Gastroesophageal sphincter (tissue), 4 donors: Measurements from ENCODE around the gene SLC25A13. TPM values are rescaled to one million over a fixed set of nuclear protein-coding genes. Genes with fewer than 3 reads are reported as not detected.

Experiments
- ATAC-seq: fragments of 150-250 bp; one replicate; pipeline ENCODE4 v1.9.1; 2016; ENCODE audit warnings: mild to moderate bottlenecking, moderate library complexity
- H3K27ac ChIP-seq, 4 donors: fragments of 200-600 bp; sonication (generic) in 3 of 4; 1 replicate in 3 of 4; 2 replicates in 1 of 4; pipeline ENCODE4 v1.5.1; 2016 to 2019
- H3K27me3 ChIP-seq: fragments of 200-600 bp; sonication (generic); one replicate; pipeline ENCODE4 v1.5.1; 2019
- H3K36me3 ChIP-seq, 2 donors: fragments of 200-600 bp; sonication (generic); one replicate each; pipeline ENCODE4 v1.5.1; 2019; ENCODE audit warnings: control low read depth in 1 of 2
- H3K4me1 ChIP-seq, 3 donors: fragments of 200-600 bp; sonication (generic); 1 replicate in 2 of 3; 2 replicates in 1 of 3; pipeline ENCODE4 v1.5.1; 2016 to 2019; ENCODE audit warnings: control low read depth in 2 of 3
- H3K4me3 ChIP-seq, 2 donors: fragments of 200-600 bp; sonication (generic); one replicate each; pipeline ENCODE4 v1.5.1; 2019; ENCODE audit warnings: mild to moderate bottlenecking in 1 of 2, moderate library complexity in 1 of 2
- H3K9me3 ChIP-seq, 3 donors: fragments of 200-600 bp; sonication (generic); one replicate each; pipeline ENCODE4 v1.5.1; 2017 to 2019; ENCODE audit warnings: control low read depth in 2 of 3
- CTCF ChIP-seq, 4 experiments: fragments of 200-600 bp in 2 of 4; fragments of 450-650 bp in 2 of 4; sonication (generic) in 1 of 4; IDR thresholded peaks; one replicate each; pipeline ENCODE4 v1.5.1; 2017 to 2019; ENCODE audit warnings: antibody characterized with exemption in 4 of 4, mild to moderate bottlenecking in 2 of 4, moderate library complexity in 2 of 4
- EP300 ChIP-seq: sonication (generic); formaldehyde crosslinking; IDR thresholded peaks from one replicate; pipeline ENCODE4 v1.6.1; 2017; ENCODE audit warnings: antibody characterized with exemption, mild to moderate bottlenecking
- POLR2A ChIP-seq, 2 donors: fragments of 450-650 bp; IDR thresholded peaks; one replicate each; pipeline ENCODE4 v1.6.1; 2017; ENCODE audit warnings: antibody characterized with exemption in 2 of 2, mild to moderate bottlenecking in 2 of 2, moderate library complexity in 1 of 2
- POLR2AphosphoS5 ChIP-seq: sonication (generic); formaldehyde crosslinking; IDR thresholded peaks from one replicate; pipeline ENCODE4 v1.6.1; 2017; ENCODE audit warnings: antibody characterized with exemption
- WGBS, 2 donors: methylation state at CpG; one replicate each; pipeline ENCODE4 v1.1.5; 2018; ENCODE audit warnings: low coverage in 1 of 2; 5-methylcytosine and 5-hydroxymethylcytosine counted together
- total RNA-seq, 4 donors: library from RNA; depleted of rRNA; stranded (reverse); fragments of >200 nt; gene quantifications; one replicate each; pipeline ENCODE4 v1.1.0, GENCODE V29; 2016

Gene SLC25A13
- total RNA-seq, 4 donors from 2014 or later: 19.0 to 42.0 (median 28.0) TPM

GRCh38 chr7:96152706-96153105, 169.2 kb downstream of the SLC25A13 start:
- Histone ChIP-seq H3K27ac (no peak overlapping the region), H3K4me1 (no peaks in the 10 kb centered on the region), H3K9me3 (no peaks in the 10 kb centered on the region), H3K4me3 (no peak overlapping the region), H3K27me3 (no peaks in the 10 kb centered on the region), H3K36me3 (peaks cover 0 to 67% of the 10 kb centered on the region in 2 donors)
- ATAC-seq: no peak
- no peak for TF ChIP-seq CTCF (IDR thresholded peaks at IDR 0.05)
- TF ChIP-seq POLR2AphosphoS5: no peak
- TF ChIP-seq POLR2A (IDR thresholded peaks at IDR 0.05): no peak
- WGBS, 2 donors: 94% methylated on average over 5 of the region's 5 CpGs

- WGBS, 2 donors: 100% methylated on average over 3 of the region's 3 CpGs
- H3K4me3 ChIP-seq: no peak overlapping the region
- no peak overlapping the region for H3K27ac ChIP-seq
- no peaks in the 10 kb centered on the region for H3K9me3 ChIP-seq
- H3K27me3 ChIP-seq: no peaks in the 10 kb centered on the region
- TF ChIP-seq EP300: no peak
- TF ChIP-seq CTCF (IDR thresholded peaks at IDR 0.05): no peak
- TF ChIP-seq POLR2A (IDR thresholded peaks at IDR 0.05): no peak
- TF ChIP-seq POLR2AphosphoS5: no peak
- peaks cover 0 to 64% of the 10 kb centered on the region in 2 donors for H3K36me3 ChIP-seq
- ATAC-seq: no peak
- no peaks in the 10 kb centered on the region for H3K4me1 ChIP-seq
These were observed 170.0 kb downstream of the SLC25A13 start for GRCh38 chr7:96151889-96152288.

- 67 to 71% methylated on average over 1 of the region's 1 CpG for WGBS, 2 donors
- no peaks in the 10 kb centered on the region for H3K27me3 ChIP-seq
- H3K27ac ChIP-seq: no peak overlapping the region
- ATAC-seq: no peak
- TF ChIP-seq POLR2A (IDR thresholded peaks at IDR 0.05) (no peak), POLR2AphosphoS5 (no peak), CTCF (IDR thresholded peaks at IDR 0.05) (no peak), EP300 (no peak)
- H3K36me3 ChIP-seq: peaks cover 0 to 67% of the 10 kb centered on the region in 2 donors
- H3K4me1 ChIP-seq: no peaks in the 10 kb centered on the region
- no peak overlapping the region for H3K4me3 ChIP-seq
- no peaks in the 10 kb centered on the region for H3K9me3 ChIP-seq
These were observed 177.7 kb downstream of the SLC25A13 start for GRCh38 chr7:96144260-96144526.

- Histone ChIP-seq H3K36me3 (peaks cover 0 to 62% of the 10 kb centered on the region in 2 donors), H3K9me3 (no peaks in the 10 kb centered on the region), H3K4me3 (no peak overlapping the region), H3K27ac (no peak overlapping the region), H3K27me3 (no peaks in the 10 kb centered on the region), H3K4me1 (no peaks in the 10 kb centered on the region)
- no peak for TF ChIP-seq POLR2A (IDR thresholded peaks at IDR 0.05)
- TF ChIP-seq EP300: no peak
- no peak for TF ChIP-seq POLR2AphosphoS5
- TF ChIP-seq CTCF (IDR thresholded peaks at IDR 0.05): no peak
- no peak for ATAC-seq
- 60 to 75% methylated on average over 1 of the region's 1 CpG for WGBS, 2 donors
These were observed 178.2 kb downstream of the SLC25A13 start for GRCh38 chr7:96143495-96144259.

- Histone ChIP-seq H3K27me3 (no peaks in the 10 kb centered on the region), H3K27ac (no peak overlapping the region), H3K4me3 (no peak overlapping the region), H3K4me1 (no peaks in the 10 kb centered on the region), H3K9me3 (no peaks in the 10 kb centered on the region), H3K36me3 (peaks cover 0 to 52% of the 10 kb centered on the region in 2 donors)
- WGBS, 2 donors: 89 to 95% methylated on average over 1 to 2 of the region's 5 CpGs
- TF ChIP-seq POLR2AphosphoS5 (no peak), CTCF (IDR thresholded peaks at IDR 0.05) (no peak), POLR2A (IDR thresholded peaks at IDR 0.05) (no peak), EP300 (no peak)
- ATAC-seq: no peak
These were observed 185.2 kb downstream of the SLC25A13 start for GRCh38 chr7:96136600-96137239.
